HG03442 (cell line): ENCODE measurements around the gene AUH.
A peak's percentile ranks its signal among the peaks of the same experiment; 100 is the strongest.
"Not testable (repeated sequence)": the region's sequence is repeated elsewhere in the genome, so short reads cannot be mapped to it uniquely, and the experiment has no call there.

Experiments
- ATAC-seq: cut with Tn5 transposase; IDR thresholded peaks from one replicate; pipeline ENCODE4 v1.9.1; 2021; ENCODE audit warnings: mild to moderate bottlenecking, moderate library complexity; ENCODE audit not compliant: unreplicated experiment

The AUH gene

GRCh38 chr9:91211919-91212318 is 149.8 kb downstream of the AUH start:
- no peak for ATAC-seq

DNA sequence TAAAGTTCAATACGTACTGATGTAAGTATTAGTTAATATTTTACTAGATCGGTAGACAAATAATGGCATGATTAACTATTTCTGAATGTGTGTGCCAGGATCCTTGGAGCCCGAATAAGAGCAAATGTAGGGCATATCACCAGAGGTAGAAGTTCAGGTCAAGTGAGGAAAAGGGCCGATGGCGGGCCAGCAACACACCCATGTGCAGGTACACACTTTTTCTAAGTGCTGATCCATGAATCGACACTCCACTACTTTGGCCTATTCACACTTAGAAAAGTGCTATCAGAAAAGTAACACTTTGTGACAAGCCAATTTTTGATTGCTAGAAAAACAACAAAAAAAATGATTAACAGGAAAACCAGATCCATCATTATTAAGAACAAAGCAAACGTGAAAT is 150.3 kb downstream of the AUH start:
- ATAC-seq = no peak

GRCh38 chr9:91210318-91210717 is 151.4 kb downstream of the AUH start:
- no peak for ATAC-seq

DNA sequence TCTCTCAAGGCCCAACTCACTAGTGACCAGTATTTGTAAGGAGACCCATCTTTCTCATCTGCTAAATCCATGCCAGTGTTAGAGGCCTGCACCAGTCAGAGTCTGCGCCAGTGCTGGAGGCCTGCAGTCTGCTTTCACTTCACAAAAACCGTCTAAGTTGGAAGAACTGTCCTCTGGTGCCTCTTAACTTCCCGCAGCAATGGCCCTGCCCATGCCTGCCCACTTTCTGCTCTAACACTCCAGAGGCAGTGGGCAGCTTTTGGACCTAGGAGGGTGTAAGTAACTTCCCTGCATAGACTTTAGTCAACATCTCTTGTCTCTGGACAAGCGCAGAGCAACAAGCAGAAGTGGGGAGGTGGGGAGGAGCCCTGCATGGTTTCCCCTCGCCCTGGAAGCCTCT is 152.9 kb downstream of the AUH start:
- ATAC-seq = no peak

- ATAC-seq = no peak
These were observed 153.3 kb downstream of the AUH start for GRCh38 chr9:91208419-91208745.

GRCh38 chr9:91207729-91208418 is 153.8 kb downstream of the AUH start:
- peak; percentile 80 for ATAC-seq

DNA sequence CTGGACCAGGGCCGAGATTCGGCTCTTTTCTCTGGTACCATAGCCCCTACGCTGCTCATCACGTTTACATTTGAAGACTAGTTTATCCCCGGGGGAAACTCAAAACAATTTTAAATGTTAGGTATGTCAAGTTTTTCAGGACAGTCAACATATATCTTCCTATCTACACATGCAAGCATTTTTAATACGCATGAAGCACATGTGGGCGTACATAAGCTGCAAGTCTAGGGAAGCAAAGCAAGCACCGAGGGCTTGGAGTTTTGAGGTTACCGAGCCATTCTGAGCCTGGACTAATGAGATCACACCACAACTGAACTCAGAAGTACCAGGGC is 154.4 kb downstream of the AUH start:
- ATAC-seq = no peak

GRCh38 chr9:91206806-91207205 is 154.9 kb downstream of the AUH start:
- no peak for ATAC-seq

DNA sequence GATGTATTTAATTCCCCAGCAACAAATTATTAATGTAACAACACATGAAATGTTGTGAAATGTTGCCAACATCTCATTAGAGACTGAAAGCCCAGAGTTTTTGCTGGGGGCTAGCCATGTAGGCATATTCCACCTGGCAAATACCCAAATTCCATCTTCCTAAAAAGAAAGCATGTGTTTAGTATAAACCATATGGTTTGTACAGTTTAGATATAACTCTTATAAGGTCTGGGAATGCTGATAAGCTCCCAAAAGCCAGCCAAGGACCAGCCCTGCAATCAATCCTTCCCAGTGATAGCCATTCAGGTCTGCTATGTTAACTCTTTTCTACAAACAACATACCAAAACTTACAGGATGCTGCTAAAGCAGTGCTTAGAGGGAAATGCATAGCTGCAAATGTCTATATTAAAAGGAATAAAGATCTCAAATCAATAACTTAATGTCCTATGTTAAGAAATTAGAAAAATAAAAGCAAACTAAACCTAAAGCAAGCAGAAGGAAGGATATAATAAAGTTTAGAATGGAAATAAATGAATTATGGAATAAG is 158.9 kb downstream of the AUH start:
- ATAC-seq = no peak

DNA sequence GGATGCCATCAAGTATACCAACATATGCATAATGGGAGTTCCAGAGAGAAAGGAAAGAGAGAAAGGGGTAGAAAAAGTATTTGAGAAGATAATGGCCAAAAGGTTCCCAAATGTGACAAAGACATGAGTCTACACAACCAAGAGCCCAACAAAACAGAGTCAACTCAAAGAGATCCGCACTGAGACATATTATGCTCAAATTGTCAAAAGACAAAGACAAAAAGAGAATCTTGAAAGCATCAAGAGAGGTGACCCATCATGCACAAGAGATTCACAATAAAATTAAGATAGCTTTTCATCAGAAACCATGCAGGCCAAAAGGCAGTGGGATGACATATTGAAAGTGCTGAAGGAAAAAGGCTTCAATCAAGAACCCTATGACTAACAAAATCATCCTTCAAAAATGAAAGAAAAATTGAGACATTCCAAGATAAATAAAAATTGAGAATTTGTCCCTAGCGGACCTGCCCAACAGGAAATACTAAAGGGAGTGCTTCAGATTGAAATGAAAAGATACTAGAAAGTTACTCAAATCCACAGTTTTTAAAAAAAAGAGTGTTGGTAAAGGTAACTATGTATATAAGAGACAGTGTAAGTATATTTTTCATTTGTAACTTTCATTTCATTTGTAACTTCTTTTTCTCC is 160.9 kb downstream of the AUH start:
- no peak for ATAC-seq

DNA sequence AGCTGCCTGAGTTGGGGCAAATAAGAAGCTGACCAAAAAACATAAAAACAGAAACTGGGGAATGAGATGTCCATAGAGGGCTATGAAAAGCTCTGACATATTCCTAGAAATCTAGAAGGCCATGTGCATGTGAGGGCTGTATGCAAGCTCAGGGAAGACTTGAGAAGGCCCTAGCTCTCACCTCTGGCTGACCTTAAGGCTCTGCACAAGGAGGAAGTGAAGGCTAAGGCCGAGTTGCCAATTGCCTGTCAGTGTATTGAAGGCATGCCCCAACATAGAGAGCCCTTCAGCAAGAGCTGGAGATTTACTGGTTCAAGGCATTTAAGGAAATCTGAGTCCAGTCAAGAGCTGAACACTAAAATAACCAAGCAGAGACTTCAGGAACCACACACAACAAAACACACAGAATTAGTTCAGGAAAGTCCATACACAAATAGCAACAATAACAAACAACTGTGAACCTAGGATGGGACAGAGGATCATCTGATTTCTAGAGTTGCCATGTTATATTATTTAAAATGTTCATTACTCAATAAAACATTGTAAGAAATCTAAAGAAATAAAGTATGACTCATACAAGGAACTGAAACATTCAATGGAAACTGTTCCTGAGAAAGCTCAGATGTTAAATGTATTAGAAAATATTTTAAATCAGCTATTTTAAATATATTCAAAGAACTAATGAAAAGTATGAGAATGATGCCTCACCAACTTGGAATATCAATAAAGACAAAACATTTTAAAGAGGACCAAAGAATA is 161.8 kb downstream of the AUH start:
- no peak for ATAC-seq

DNA sequence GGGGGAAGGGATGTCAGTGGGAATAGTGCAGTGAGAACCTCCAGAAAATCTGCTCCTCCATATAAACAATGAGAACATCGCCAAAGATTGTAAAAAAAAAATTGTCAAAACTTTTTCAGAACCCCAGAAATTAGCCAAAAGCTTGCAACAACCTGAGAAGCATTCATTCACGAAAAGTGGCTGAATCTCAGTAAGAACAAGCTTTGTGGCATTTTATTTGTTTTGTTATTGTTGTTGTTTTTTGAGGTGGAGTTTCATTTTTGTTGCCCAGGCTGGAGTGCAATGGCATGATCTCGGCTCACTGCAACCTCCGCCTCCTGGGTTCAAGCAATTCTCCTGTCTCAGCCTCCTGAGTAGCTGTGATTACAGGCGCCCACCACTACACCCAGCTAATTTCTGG is 162.8 kb downstream of the AUH start:
- not testable (repeated sequence) for ATAC-seq

GRCh38 chr9:91198405-91198804 is 163.3 kb downstream of the AUH start:
- no peak for ATAC-seq

- ATAC-seq = no peak
These were observed 164.2 kb downstream of the AUH start for GRCh38 chr9:91197232-91198181.

DNA sequence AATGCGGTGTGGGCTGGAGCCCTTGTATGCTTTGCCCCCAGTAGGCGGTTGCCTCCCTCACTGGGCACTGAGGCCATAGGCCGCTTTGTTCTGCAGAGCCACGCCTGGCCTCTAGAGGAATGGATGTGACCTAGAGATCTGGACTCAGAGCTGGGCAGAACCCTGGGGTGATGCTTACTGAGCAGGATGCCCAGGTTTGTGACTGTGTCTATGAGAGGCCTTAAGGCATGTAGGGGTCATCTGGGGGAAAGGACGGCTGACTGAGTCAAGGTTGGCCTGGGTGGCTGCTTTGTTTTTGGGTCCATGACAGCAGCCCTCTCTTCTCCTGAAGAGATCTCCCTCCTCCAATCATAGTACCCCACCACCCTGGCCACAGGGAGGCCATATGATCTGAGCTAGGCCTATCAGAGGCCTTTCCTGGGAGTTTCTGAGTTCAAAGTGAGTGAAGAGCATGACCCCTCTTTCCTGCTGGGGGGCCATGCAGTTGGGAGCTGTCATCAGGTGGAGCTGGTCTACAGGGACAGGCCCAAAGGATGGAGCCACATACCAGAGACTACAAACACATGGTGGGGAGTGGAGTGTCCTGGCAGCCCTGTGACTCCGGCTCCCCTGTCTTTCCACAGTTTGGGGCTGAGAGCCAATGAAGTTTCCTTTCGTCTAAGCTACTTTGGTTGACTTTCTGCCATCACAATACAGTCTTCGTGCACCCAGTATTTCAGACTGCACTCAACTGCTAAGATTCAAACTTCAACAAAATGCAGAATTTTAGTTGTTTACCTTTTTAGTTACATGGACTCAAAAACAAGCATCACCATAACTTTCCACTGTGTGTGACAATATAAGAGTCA is 165.4 kb downstream of the AUH start:
- ATAC-seq = no peak

GRCh38 chr9:91195372-91196012 is 166.2 kb downstream of the AUH start:
- ATAC-seq = no peak

DNA sequence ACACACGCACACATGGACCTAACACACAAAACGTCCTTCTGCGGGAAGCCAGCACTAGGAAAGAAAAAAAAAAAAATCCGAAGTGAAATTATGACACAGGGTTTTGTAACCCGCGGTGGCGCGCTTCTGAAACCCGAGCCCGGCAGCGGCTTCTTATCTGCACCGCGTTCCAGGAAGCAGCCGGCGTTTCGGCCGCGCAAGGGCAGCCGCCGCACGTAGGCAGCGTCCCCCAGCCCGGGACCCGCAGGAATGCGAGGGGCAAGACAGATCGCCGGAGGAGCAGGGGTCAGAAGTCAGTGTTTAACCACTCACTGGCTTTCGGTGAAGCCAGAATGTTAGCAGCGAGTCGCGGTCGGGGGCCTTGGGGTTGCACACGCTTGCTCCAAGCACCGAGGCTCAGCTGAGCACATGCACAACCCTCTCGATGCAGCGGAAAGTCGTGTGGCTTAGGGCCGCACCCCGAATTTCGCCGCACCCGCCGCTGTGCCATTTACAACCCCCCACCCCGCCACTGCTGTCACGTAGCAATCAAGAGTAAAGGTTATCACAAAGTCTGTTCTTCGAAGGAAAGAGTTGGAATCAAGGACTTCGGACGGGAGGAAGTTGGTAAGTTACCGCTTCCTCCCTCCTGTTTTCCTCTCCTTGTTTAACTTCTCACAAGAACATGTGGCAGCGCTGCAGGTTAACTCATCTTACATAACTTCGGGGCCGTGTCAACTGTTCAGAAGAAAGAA is 167.9 kb downstream of the AUH start:
- peak; percentile 42 for ATAC-seq

DNA sequence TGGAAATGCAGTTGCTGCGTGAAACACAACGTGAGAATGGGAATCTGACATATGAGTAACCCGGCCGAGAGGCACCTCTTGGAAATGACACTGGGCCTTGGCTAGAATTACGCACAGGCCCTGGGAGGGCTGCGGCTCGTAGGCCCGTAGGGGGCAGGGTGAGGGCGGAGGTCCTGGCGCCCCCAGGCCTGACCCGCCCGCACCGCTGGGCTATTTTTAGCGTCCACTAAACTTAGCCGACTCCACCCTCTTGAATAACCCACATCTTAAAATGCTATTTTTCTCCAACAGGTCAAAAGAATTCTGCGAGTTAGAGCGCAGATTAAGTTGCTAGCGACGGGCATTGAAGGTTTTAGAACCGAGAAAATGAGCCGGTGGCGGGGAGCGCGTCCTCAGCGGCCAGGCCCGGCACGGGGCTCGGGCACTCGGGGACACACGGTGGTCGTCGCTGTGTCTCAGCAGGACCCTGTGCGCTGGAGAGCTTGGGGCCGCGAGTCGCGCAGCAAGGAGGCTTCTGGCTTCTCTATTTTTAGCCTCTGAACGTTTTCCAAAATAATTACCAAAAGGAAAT is 168.5 kb downstream of the AUH start:
- peak; percentile 32 for ATAC-seq
